Measurements from ENCODE around the gene MECR. TPM values are rescaled to one million over a fixed set of nuclear protein-coding genes. Genes with fewer than 3 reads are reported as not detected.

Gene MECR
- total RNA-seq, 1 donor, result 23.5 TPM

DNA sequence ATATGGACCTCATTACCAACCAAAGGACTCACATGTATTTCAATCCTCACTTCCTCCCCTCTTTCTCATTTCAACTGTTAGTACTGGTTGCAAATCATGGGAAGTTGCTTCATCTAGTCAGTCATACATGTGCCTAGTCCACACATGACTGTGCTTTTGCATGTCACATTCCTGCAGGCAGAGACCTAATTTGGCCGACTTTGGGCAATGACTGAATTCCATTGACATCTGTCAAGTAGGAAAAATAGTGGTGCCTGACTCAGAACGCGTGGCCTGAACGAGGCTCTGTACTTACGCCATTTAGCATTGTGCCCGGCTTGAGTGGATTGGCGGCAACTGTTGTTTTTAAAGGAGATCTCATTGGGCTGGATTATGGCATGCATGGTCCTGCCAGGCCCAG lies 23.6 kb upstream of the MECR start:
- Histone ChIP-seq H3K9me3 (ENCODE audit: low read depth, low read length) (no peaks in the 10 kb centered on the region), H4K20me1 (ENCODE audit: insufficient read depth, low read length) (no peaks in the 10 kb centered on the region), H3K4me2 (ENCODE audit: insufficient read depth, low read length) (no peak overlapping the region), H3K4me1 (ENCODE audit: insufficient read depth, low read length) (peaks cover 18% of the 10 kb centered on the region), H2AFZ (ENCODE audit: low read length) (no peak overlapping the region), H3K27me3 (ENCODE audit: insufficient read depth, low read length) (no peaks in the 10 kb centered on the region), H3K4me3 (ENCODE audit: insufficient read depth, low read length) (no peak overlapping the region), H3K36me3 (ENCODE audit: insufficient read depth, low read length) (no peaks in the 10 kb centered on the region), H3K79me2 (ENCODE audit: insufficient read depth, low read length) (no peaks in the 10 kb centered on the region), H3K27ac (ENCODE audit: low read depth, low read length) (no peak overlapping the region)
- TF ChIP-seq, protein P1, sequence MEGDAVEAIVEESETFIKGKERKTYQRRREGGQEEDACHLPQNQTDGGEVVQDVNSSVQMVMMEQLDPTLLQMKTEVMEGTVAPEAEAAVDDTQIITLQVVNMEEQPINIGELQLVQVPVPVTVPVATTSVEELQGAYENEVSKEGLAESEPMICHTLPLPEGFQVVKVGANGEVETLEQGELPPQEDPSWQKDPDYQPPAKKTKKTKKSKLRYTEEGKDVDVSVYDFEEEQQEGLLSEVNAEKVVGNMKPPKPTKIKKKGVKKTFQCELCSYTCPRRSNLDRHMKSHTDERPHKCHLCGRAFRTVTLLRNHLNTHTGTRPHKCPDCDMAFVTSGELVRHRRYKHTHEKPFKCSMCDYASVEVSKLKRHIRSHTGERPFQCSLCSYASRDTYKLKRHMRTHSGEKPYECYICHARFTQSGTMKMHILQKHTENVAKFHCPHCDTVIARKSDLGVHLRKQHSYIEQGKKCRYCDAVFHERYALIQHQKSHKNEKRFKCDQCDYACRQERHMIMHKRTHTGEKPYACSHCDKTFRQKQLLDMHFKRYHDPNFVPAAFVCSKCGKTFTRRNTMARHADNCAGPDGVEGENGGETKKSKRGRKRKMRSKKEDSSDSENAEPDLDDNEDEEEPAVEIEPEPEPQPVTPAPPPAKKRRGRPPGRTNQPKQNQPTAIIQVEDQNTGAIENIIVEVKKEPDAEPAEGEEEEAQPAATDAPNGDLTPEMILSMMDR (IDR thresholded peaks at IDR 0.05; ENCODE audit: extremely low read depth, low read depth, low read length), result no peak
- no peak for DNase-seq (ENCODE audit: insufficient read length, low spot score, missing footprints)

DNA sequence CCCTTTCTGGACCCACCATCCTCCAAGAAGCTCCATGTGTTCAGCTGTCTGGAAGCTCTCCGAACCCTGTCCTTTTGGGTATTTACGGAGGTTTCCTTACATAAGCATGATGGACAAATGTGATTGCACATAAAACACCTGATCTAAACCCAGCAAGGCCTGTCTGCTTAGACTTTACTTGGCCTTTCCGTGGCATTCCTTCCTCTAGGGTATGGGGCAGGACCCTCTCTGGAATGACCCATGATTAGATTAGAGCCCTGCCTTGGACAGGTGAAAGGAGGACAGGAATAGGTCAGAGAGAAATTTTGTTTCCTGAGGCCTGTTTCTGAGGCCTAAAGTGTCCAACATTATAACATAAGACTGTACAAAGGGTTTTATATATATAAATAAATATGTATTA lies 22.4 kb upstream of the MECR start:
- no peaks in the 10 kb centered on the region for H3K27me3 ChIP-seq (ENCODE audit: insufficient read depth, low read length)
- H4K20me1 ChIP-seq (ENCODE audit: insufficient read depth, low read length), result no peaks in the 10 kb centered on the region
- no peaks in the 10 kb centered on the region for H3K36me3 ChIP-seq (ENCODE audit: insufficient read depth, low read length)
- H3K79me2 ChIP-seq (ENCODE audit: insufficient read depth, low read length), result no peaks in the 10 kb centered on the region
- H3K27ac ChIP-seq (ENCODE audit: low read depth, low read length), result no peak overlapping the region
- H3K9me3 ChIP-seq (ENCODE audit: low read depth, low read length), result no peaks in the 10 kb centered on the region
- no peak overlapping the region for H2AFZ ChIP-seq (ENCODE audit: low read length)
- H3K4me2 ChIP-seq (ENCODE audit: insufficient read depth, low read length), result no peak overlapping the region
- TF ChIP-seq, protein P1 (IDR thresholded peaks at IDR 0.05; ENCODE audit: extremely low read depth, low read depth, low read length), result no peak
- no peak overlapping the region for H3K4me3 ChIP-seq (ENCODE audit: insufficient read depth, low read length)
- no peak for DNase-seq (ENCODE audit: insufficient read length, low spot score, missing footprints)
- peaks cover 23% of the 10 kb centered on the region for H3K4me1 ChIP-seq (ENCODE audit: insufficient read depth, low read length)

DNA sequence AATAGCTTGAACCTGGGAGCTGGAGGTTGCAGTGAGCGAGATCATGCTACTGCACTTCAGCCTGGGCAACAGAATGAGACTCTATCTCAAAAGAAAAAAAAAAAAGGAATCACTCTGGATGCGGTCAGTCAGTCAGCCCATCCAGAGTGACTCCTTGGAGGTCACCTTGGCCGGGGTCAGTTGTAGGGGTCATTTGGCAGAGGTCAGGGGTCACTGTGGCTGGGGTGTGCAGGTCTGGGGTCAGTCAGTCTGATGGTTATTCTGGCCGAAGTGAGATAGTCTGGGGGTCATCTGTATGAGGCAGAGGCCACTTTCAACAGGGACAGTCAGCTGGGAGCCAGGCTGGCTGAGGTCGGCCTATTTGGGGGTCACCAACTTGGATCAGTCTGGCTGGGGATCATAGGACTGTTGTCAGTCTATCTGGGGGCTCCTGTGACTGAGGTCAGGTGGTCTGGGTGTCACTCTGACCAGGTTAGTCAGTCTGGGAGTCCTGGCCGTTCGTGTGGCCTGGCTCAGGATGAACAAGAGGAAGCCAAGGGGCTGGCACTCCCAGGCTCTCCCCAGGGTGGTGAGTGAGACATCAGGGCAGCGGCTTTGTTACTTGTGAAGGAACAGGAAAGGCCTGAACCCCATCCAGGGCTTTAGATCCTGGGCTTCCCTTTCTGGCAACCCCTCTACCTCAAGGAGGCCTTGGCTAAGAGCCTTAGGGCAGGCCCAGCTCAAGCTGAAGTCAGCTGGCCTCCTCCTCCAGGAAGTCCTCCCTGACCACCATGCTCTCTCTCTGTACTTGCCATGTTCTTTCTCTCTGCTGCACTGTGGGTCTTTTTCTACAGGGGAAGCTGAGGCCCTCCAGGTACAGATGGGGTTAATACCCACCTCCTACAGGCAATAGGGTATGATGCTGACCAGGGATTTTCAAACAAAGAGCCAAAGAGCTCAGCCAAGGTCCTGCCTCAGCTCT lies 20.7 kb upstream of the MECR start:
- H3K27me3 ChIP-seq (ENCODE audit: insufficient read depth, low read length), result no peaks in the 10 kb centered on the region
- no peaks in the 10 kb centered on the region for H3K9me3 ChIP-seq (ENCODE audit: low read depth, low read length)
- DNase-seq (ENCODE audit: insufficient read length, low spot score, missing footprints), result no peak
- H3K36me3 ChIP-seq (ENCODE audit: insufficient read depth, low read length), result no peaks in the 10 kb centered on the region
- H4K20me1 ChIP-seq (ENCODE audit: insufficient read depth, low read length), result no peaks in the 10 kb centered on the region
- H3K4me3 ChIP-seq (ENCODE audit: insufficient read depth, low read length), result no peak overlapping the region
- no peak overlapping the region for H3K27ac ChIP-seq (ENCODE audit: low read depth, low read length)
- H3K79me2 ChIP-seq (ENCODE audit: insufficient read depth, low read length), result no peaks in the 10 kb centered on the region
- H3K4me2 ChIP-seq (ENCODE audit: insufficient read depth, low read length), result no peak overlapping the region
- TF ChIP-seq, protein P1 (IDR thresholded peaks at IDR 0.05; ENCODE audit: extremely low read depth, low read depth, low read length), result no peak
- H2AFZ ChIP-seq (ENCODE audit: low read length), result no peak overlapping the region
- peaks cover 10% of the 10 kb centered on the region for H3K4me1 ChIP-seq (ENCODE audit: insufficient read depth, low read length)

DNA sequence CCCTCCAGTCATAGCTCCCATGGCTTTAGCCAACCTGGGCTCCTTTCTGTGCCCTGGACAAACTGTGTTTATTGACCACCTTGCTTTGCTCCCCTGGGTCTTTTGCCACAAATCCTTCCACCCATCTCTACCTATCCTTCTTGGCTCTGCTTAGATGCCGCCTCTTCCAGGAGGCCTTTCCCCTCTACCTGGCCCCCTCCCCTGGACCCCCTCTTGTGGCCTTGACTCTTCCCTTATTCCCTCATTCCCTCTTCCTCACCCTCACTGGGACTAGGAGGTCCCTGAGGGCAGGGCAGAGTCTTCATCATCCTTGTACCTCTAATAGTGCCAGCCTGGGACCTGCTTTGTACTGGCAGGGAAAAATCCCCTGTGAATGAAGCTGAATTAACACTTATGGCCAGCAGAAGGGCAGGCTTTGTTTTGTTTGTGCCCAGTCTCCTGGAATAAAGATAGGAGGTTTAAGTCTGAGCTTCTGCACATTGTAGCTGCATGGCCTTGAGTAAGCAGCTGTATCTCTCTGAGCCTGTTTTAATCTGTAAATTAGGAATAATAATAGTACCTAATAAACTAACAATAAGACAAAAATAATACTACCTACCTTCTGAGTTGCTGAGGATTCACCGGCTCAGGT lies 19.3 kb upstream of the MECR start:
- H3K79me2 ChIP-seq (ENCODE audit: insufficient read depth, low read length), result no peaks in the 10 kb centered on the region
- TF ChIP-seq, protein P1 (IDR thresholded peaks at IDR 0.05; ENCODE audit: extremely low read depth, low read depth, low read length), result no peak
- no peaks in the 10 kb centered on the region for H3K9me3 ChIP-seq (ENCODE audit: low read depth, low read length)
- H3K27me3 ChIP-seq (ENCODE audit: insufficient read depth, low read length), result no peaks in the 10 kb centered on the region
- no peak overlapping the region for H2AFZ ChIP-seq (ENCODE audit: low read length)
- no peak overlapping the region for H3K4me3 ChIP-seq (ENCODE audit: insufficient read depth, low read length)
- H3K27ac ChIP-seq (ENCODE audit: low read depth, low read length), result no peak overlapping the region
- no peak for DNase-seq (ENCODE audit: insufficient read length, low spot score, missing footprints)
- H3K4me1 ChIP-seq (ENCODE audit: insufficient read depth, low read length), result peaks cover 10% of the 10 kb centered on the region
- no peaks in the 10 kb centered on the region for H3K36me3 ChIP-seq (ENCODE audit: insufficient read depth, low read length)
- H3K4me2 ChIP-seq (ENCODE audit: insufficient read depth, low read length), result no peak overlapping the region
- H4K20me1 ChIP-seq (ENCODE audit: insufficient read depth, low read length), result no peaks in the 10 kb centered on the region

Measured in osteoblast (primary cell).